NCI-H446 treated with DMSO at 0.1 percent for 48 hours (cell line): Measurements from ENCODE around the gene PERCC1.
"Not testable (repeated sequence)": the region's sequence is repeated elsewhere in the genome, so short reads cannot be mapped to it uniquely, and the experiment has no call there.

Experiments
- DNase-seq: peaks from one replicate; lab custom pipeline; 2025; lab: John Stamatoyannopoulos, UW

Gene PERCC1

DNA sequence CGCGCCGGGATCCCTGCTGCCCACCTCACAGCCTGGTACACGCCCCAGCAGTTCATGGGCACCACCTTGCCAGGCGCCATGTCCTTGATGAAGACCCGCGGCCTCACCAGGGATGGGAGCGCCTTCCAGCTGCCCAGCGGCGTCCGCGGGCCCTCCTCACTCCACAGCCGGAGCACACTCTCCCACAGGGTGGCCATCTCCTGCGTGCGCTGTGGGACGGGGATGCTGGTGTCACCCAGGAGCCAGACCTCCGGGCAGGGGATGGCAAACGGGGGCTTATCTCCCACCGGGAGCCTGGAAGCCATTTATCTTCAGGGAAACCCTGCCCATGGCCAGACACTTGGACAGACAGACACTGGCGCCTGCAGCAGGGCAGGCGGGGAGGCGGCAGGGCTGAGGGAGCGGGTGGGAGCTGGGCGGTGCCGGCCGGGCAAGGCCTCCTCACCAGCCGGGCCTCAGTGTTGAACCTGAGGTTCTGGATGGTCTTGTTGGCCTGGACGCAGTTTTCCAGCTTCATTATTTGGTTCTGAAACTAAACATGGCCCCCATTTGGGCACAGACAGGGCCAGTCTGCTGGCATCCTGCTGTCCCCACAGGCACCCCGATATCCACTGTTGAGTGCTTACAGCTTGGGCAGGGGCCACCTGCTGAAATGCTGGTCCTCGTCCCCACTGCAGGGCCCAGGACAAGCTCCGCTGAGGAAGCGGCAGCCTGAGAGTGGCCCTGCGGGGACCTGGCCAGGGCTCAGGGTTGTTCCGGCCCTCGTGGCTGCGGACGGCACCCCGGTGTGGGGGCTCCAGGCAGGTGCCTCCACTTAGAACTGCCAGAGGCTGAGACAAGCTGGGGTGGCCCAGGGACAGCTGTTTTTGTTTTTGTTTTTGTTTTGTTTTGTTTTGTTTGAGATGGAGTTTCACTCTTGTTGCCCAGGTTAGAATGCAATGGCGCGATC, 4.0 kb downstream of the PERCC1 start:
- DNase-seq = no peak

DNA sequence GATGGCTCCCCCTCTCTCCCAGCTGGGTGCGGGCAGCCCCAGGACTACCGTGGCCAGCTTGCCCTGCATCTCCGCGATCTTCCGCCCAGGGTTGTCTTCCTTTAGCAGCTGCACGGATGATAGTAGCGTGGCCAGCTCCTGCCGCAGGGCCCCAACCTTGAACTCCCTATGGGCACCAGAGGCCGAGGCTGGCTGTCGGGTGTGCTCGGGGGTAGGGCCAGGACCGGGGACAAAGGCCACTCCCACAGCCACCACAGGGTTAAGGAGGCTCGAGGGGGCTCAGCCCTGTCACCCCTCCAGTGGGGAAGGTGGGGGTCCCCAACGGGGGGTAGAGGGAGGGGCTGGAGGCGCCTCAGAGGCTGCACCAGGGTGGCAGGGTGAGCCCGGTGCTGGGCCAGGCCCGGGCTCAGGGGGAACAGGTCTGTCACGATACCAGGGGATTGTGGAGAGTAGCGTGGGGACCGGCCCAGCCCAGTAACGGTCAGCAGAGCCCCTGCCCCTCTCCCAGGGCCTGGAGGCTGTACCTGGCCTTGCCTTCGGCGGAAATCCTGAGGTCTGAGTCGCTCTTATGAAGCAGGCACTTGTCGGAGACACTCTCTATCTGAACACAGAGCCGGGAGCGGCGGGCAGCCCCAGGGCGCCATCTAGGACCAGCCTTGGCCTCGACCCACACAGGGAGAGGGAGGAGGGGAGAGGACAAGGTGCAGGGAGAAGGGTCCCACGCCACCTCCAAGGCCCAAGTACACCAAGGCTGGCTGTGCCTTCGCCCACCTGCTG, 5.2 kb downstream of the PERCC1 start:
- DNase-seq = no peak

DNA sequence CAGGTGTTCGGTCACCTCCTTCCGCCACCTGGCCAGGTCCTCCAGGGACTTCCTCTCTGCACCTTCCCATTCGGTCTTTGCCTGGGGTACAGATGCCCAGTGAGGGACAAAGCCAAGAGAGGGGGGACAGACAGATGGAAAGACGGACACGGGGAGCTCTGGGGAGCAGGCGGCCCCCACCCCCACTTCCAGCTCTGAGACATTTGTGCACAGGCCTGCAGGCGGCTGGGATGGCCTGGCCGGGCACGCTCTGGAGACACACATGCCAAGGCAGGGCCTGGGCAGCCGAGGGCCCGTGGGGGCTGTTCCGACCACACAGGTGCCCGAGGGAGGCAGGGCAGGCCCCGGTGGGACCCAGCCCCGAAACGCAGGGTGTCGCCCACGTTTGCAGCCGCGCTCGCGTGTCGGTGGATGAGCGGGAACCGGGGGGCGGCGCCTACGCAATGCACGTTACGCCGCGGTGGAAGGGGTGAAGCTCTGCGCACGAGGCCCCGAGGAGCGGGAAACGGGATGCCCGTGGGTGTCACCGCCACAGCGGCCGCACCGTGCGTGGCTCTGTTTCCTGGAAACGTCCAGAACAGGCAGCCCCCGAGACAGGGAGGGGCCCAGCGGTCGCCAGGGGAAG, 6.0 kb downstream of the PERCC1 start:
- no peak for DNase-seq

DNA sequence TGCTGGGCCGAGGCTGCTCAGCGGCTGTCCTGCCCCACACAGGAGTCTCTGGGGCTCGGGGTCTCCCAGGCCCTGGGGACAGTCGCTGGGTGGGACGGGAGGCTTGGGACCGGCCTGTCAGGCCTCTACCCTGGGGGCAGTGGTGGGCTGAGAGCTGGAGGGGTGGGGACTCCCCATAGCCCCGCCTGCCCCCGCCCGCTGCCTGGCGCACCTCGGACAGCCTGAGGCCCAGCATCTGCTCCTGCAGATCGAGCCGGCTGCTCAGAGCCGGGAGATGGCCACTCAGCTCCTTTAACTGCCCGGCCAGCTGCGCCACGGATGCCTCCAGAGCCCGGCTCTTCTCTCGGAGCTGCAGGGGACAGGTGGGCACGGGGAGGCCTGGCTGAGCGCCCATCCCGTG, 6.7 kb downstream of the PERCC1 start:
- DNase-seq = no peak

DNA sequence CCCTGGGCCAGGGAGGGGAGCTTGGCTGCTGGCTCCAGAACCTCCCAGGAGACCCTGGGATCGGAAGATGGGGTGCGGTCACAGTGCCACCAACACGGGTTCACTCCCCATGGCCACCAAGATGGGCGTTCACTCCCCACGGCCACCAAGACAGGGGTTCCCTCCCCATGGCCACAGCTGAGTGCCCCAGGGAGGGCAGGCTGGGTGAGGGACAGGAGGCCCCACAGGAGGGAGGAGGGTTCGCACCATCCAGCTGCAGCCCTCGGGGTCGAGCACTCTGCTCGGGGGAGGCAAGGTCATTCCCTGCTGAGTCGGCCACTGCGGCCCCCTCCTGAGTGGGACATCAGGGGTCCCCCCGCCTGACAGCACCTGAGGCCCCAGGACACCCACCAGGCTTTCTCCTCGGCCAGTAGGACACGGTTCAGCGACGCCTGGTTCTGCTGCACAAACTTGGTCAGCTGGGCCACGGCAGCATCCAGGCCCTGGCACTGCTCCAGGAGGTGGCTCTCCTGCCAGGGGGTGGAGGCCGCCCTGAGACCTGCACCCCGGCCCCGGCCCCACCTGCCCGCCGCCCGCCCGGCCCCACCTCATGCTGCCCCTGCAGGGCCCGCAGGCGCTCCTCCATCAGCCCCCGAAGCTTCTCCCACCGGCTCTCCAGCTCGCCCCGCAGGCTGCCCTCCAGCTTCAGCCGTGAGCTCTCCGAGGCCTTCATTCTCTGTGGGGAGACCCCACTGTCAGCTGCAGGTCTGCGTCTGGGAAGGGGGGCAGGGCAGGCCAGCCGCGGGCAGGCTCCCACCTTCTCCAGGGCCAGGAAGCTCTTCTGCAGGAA, 7.6 kb downstream of the PERCC1 start:
- DNase-seq = no peak

DNA sequence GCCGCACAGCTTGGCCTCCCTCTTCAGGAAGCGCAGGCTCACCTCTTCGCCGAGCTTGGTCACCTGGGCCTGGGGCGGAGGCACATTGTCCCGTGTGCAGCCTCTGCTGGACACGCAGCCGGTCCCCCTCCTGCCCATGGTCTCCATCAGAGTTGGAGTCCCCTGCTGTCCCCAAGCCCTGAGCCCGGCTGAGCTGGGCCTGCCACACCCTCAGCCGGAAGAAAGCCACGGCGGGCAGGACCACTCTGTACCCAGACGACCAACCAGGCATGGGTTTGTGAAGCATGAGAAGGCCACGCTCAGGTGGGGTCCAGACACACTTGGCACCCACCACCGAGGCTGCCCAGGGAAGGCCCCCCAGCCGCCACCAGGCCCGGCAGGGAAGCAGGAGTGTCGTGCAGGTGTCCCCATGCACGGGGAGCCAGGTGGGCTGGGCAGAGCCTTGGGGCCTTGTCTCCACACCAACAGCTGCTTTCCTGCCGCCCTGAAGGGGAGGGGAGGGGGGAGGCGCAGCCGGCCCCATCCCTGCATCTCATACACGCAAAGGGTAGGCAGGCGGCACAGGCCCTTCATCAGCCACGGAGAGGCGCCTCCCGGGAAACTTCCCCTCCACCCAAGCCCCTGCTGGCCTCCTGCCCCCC, 8.3 kb downstream of the PERCC1 start:
- DNase-seq = no peak

DNA sequence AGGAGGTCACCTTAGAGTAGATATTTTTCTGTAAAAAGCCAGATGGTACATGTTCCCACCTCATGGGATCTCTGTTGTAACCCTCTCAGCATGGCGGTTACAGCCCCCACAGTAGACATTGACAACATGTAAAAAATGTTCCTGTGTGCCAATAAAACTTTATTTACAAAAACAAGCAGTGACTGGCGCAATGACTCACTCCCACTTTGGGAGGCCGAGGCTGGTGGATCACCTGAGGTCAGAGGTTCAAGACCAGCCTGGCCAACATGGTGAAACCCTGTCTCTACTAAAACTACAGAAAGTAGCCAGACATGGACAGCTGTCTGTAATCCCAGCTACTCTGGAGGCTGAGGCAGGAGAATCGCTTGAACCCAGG, 8.8 kb downstream of the PERCC1 start:
- not testable (repeated sequence) for DNase-seq

DNA sequence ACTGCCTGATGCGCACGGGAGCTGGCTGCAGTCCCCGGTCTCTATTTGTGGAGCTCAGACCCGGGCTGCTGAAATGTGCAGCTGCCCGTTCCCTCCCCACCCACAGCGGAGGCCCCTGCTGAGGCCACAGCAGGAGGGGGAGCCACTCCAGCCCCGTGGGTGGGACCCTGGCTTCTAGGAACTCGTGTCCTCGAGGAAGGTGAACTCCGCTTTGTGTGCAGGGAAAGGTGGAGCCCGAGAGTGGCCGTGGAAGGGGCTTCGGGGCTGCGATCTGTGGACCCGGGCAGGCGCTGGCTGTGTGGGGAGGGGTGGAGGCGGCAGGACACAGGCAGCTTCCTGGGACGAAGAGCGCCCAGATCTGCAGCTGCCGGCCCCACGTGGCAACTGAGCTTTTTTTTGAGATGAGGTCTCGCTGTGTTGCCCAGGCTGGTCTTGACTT, 10.5 kb downstream of the PERCC1 start:
- no peak for DNase-seq

DNA sequence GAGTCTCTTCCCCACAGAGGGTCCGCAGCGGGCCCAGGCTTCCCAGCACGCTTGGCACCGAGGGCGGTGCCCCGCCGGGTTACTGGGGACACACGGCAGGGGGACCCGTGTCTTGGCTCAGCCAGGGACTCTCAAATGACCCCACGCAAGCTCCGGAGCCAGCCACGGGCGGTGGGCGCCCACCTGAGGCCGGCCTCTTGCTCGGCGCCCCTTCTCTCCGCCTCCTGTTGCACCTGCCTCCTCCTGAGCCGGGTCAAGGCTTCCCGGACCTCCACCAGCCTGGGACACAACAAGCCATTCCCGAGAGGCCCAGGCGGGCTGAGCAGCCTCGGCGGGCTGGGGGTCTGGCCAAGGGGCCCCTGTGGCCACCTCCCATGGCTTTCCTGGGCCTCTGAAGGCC, 11.8 kb downstream of the PERCC1 start:
- no peak for DNase-seq

DNA sequence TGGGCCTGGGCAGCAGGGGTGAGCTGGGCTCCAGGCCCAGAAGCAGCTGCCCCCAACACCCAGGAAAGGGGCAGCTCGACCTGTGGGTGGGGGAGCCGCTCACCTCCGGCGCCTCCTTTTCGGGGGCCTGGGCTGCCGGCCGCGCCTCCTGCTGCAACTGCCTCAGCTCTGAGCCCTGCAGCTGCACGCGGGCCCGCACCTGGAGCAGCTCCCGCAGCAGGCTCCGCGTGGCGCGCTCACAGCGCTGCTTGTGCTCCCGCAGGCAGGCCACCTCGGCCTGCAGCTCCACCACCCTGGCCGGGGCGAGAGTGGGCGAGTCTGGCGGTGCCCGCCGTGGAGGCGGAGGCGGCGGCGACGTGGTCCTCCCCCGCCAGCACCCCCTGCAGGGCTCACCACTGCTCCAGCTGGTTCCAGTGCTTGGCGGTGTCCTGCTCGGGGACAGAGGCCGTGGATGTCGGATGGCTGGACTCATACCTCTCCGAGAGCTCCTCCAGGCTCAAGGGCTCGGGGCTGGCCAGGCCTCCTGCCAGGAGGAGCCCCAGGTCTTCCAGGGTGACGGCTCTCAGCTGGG, 12.6 kb downstream of the PERCC1 start:
- no peak for DNase-seq

DNA sequence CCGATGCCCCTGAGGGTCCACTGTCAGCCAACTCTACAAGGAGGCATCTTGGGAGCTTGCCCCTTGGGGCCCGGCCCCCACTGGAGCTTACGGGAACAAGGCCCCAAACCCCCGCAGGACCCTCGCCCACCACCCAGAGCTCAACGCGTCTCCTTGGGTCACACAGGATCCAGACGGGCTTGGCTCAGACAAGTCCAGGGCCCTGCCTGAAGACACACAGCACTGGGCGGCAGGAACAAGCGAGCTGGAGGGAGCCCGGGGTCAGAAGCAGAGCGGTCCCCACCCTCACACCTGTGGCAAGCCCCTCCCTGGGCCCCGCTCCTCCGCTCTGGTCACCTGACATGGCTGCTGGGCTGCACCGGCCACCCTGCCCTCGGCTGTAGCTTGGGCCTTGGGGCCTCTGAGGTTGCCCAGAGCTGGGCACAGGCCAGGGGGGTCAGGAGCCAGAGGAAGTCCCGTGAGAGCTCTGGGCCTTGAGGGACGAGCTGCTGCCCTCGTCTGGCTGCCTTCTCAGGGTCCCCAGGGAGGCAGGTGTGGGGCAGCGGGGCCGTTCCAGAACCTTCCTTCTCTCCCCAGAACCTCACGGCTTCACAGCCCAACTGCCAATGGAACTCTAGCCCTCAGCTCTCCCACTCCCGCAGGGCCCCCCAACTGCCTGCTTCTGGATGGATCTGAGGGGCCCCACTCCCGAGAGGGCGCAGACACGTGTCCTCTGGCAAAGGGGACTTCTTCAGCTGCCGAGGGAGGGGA, 13.3 kb downstream of the PERCC1 start, which contains the start of gene CCDC154:
Gene CCDC154 (minus strand): TSS at position 577 of the 750 bp plus-strand sequence. CDS start 234 bp downstream, at position 343.
- no peak for DNase-seq

DNA sequence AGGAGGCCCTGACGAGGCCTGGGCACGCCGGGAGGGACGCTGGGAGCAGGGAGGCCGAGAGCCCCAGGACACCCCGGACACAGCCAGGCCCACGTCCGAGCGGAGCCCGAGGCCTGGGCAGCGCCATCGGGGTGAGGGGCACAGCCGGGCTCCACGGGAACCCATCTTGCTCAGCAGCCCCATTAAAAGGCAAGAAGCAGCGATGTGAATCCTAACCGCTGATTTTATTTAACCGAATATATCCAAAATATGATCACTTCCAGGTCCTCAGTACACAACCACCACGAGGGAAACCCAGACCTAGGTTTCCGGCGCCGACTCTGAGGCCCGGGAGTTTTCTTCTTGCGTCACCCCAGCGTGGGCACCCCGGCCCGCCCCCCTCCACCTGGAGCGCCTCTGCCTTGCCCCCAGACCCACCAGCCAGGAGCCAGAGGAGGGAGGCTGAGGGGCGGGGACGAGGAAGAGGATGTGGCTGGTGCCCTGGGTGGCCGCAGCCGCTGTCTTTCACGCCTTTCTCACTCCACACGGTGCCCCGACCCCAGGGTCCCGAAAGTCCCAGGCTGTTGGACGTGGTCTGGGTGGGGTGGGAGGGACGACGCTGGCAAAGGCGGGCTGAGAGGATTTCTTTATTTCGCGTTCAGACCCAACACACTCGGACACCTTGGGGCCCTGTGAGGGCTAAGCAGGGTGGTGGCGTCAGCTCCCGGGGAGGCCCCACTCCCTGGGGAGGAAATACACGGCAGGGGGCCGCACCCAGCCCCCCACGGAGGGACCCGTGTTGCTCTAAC, 14.0 kb downstream of the PERCC1 start:
- DNase-seq = no peak

DNA sequence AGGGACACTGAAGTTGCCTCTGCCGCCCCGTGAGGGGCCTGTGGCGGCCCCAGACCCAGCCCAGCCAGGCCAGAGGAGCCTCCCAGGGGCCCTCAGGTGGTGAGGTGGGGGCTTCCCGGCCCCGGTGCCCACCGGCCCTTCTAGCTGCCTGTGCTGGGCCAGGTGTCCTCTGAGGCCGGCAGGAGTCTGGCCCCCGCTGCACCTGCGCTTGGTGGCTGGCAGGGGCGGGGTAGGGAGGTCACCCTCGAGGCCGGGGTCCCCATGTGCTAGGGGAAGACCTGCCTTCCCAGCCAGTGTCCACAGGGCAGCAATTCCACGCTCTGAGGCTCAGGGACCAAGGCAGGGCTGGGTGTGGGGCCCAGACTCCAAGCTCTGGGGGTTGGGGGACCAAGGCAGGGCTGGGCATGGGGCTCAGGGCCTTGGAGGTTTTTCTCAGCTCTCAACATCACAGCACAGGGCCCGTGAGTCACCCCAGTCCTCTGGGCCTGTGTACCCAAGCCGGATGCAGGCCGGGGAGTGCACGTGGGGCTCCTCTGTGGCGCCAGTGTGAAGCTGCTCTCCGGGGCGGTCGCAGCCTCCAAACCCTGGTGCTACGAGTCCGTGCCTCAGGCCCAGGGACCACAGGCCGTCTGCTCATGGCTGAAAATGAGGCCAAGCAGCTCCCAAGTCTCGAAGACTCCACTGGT, 14.8 kb downstream of the PERCC1 start:
- DNase-seq = no peak

DNA sequence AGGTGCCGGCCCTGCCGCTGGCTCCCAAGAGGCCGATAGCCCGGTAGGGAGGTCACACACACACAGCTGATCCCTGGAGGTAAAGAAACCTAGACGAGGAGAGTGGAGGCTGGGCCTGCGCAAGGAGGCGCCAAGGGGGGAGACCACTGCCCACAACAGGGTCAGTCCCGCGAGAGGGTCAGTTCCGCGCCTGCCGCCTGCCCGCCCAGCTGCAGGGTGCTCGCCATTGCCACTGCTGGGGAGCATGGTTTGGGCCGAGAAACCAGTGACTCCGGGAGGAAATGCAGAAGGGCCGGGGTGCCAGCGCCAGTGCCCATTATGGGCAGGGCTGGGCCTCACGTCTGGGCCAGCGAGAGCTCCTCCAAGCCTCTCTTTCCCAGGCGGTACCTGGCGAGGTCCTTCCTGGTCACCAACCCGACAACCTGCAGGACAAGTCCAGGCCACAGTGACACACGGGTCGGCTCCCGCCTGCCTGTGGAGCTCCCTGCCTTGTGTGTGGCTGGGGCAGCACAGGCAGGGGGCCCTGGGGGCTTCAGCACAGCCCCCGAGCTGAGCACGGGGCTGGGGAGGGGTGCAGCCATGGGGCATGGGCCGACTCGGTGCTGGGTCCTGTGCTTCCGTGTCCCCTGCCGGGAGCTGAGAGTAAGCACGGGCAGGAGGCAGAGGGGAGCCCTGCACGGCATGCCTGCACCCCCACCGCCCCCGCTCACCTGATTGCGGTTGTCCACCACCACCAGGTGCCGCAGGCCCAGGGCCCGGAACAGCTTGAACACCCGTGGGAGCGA, 15.6 kb downstream of the PERCC1 start:
- no peak for DNase-seq

DNA sequence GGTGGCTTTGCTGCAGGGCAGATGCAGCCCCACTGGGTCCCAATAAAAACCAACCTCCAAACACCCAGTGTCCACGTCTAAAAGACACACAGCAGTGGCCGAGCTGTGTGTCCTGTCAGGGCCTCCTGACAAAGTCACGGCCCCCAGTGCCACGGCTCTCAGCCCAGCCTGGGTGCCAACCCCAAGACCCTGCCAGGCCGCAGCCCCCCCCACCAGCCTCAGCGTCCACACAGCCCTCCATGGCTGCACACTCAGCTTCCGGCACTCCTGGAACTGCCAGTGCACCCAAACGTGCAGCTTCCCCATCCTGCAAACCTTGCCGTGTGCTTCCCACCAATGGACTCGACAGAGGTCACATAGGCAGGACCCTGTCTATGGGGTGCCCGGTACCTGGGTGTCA, 17.1 kb downstream of the PERCC1 start:
- no peak for DNase-seq

DNA sequence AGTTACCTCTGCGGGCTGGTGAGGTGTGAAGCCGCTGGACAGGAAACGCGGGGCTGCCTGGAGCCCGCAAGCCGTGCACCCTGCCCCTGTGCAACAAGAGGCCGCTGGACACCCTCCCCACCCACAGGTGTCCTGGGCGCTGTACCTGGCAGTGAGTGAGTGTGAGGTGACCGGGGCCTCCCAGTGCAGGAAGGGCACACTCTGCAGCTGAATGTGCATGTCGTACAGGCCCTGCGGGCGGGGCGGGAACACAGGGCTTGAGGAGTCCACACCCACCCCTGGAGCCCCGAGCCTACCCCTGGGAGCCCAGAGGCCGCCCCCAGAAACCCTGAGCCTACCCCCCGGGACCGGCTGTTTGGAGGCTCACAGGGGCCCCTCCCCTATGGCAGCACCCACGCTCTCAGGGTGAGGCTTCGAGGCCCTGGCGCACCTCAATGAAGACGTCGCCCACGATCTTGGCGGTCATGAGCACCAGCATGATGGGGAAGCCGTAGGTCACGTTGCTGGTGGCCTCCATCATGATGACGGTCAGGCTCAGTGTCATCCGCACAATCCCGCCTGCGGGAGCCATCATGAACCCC, 17.7 kb downstream of the PERCC1 start:
- no peak for DNase-seq

DNA sequence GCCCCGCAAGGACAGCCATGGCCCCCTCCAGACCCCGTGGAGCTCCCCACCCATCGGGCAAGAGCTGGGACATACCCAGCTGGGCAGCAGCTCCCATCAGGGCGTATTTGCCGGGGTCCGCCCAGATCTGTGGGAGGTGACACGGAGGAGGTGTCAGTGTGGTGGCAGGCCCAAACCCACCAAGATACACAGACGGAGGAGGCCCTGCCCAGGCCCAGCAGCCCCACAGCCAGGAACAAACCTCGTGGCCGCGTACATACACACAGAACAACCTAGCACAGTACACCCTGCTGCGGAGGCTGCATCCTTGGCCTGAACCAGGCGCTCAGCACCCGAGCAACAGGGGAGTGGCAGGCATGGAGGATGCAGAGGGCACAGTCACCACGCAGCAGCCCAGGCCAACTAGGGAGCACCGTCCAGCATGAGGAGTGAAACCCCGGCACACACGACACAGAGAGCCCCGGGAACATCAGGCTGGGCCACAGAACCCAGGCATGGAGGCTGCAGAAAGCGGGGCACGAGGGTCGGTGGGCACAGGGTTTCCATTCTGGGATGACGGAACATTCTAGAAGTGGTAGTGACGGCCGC, 18.4 kb downstream of the PERCC1 start:
- DNase-seq = no peak
